Dermis microvascular lymphatic vessel endothelial cell (primary cell): Measurements from ENCODE around the gene PDE4DIP. TPM values are rescaled to one million over a fixed set of nuclear protein-coding genes. Genes with fewer than 3 reads are reported as not detected.
"Not testable (repeated sequence)": the region's sequence is repeated elsewhere in the genome, so short reads cannot be mapped to it uniquely, and the experiment has no call there.

Experiments
- DNase-seq, 2 donors: peaks; one replicate each; pipeline versions ENCODE4 v3.0.0 to v3.0.0-alpha.2; 2010; ENCODE audit warnings: low read depth in 2 of 2
- total RNA-seq: library from RNA; depleted of rRNA; stranded (reverse); fragments of >200 nt; gene quantifications from 2 replicates; pipeline ENCODE4 v1.2.1, GENCODE V29; 2014

The PDE4DIP gene
- total RNA-seq, 1 donor from 2014 or later: 6.3 TPM

- DNase-seq: not testable (repeated sequence)
Observed at GRCh38 chr1:148969126-148969525, 124.9 kb downstream of the PDE4DIP start.

- peak in 1 of 2 donors; percentile 26 for DNase-seq
Observed at GRCh38 chr1:148975453-148975852, 131.2 kb downstream of the PDE4DIP start.

- DNase-seq: peak in 1 of 2 donors; percentile 20
Observed at GRCh38 chr1:148975866-148976537, 131.8 kb downstream of the PDE4DIP start.

- DNase-seq: not testable (repeated sequence)
Observed at GRCh38 chr1:148977785-148978184, 133.6 kb downstream of the PDE4DIP start.

GRCh38 chr1:148989378-148989777, 145.2 kb downstream of the PDE4DIP start:
- DNase-seq: peak in 1 of 2 donors; percentile 38

- not testable (repeated sequence) for DNase-seq
Observed at GRCh38 chr1:148990233-148990788, 146.1 kb downstream of the PDE4DIP start.

GRCh38 chr1:148991818-148992217, 147.6 kb downstream of the PDE4DIP start:
- not testable (repeated sequence) for DNase-seq

GRCh38 chr1:148992364-148992763, 148.1 kb downstream of the PDE4DIP start:
- not testable (repeated sequence) for DNase-seq

- DNase-seq: not testable (repeated sequence)
Observed at GRCh38 chr1:148996449-148997224, 152.4 kb downstream of the PDE4DIP start.

- not testable (repeated sequence) for DNase-seq
Observed at GRCh38 chr1:148997405-148997804, 153.2 kb downstream of the PDE4DIP start.

- DNase-seq: not testable (repeated sequence)
Observed at GRCh38 chr1:149002664-149003063, 158.4 kb downstream of the PDE4DIP start.

- DNase-seq: not testable (repeated sequence)
Observed at GRCh38 chr1:149008326-149008725, 164.1 kb downstream of the PDE4DIP start.

- DNase-seq: not testable (repeated sequence)
Observed at GRCh38 chr1:149008769-149009168, 164.5 kb downstream of the PDE4DIP start.

- not testable (repeated sequence) for DNase-seq
Observed at GRCh38 chr1:149009761-149010160, 165.5 kb downstream of the PDE4DIP start.

GRCh38 chr1:149012599-149012998, 168.4 kb downstream of the PDE4DIP start:
- DNase-seq: not testable (repeated sequence)

- not testable (repeated sequence) for DNase-seq
Observed at GRCh38 chr1:149013513-149013912, 169.3 kb downstream of the PDE4DIP start.

- DNase-seq: not testable (repeated sequence)
Observed at GRCh38 chr1:149015522-149015921, 171.3 kb downstream of the PDE4DIP start.

- DNase-seq: not testable (repeated sequence)
Observed at GRCh38 chr1:149016626-149017025, 172.4 kb downstream of the PDE4DIP start.

GRCh38 chr1:149018577-149018976, 174.3 kb downstream of the PDE4DIP start:
- DNase-seq: not testable (repeated sequence)

- not testable (repeated sequence) for DNase-seq
Observed at GRCh38 chr1:149024327-149024726, 180.1 kb downstream of the PDE4DIP start.

- DNase-seq: not testable (repeated sequence)
Observed at GRCh38 chr1:149033916-149034315, 189.7 kb downstream of the PDE4DIP start.

- not testable (repeated sequence) for DNase-seq
Observed at GRCh38 chr1:149043056-149043455, 198.8 kb downstream of the PDE4DIP start.
